SH-SY5Y (cell line): ENCODE results near the gene FAM20A.

ENCODE experiments used
- GATA2 ChIP-seq: IDR thresholded peaks from 2 replicates; pipeline ENCODE4 v1.6.1; 2011; ENCODE audit warnings: mild to moderate bottlenecking, low read depth, low read length
- GATA3 ChIP-seq: IDR thresholded peaks from 2 replicates; pipeline ENCODE4 v1.6.1; 2011; ENCODE audit warnings: low read depth, mild to moderate bottlenecking, low read length, moderate library complexity

The FAM20A gene

GRCh38 chr17:68587026-68587425, 14.1 kb downstream of the FAM20A start:
- TF ChIP-seq GATA2 (no peak), GATA3 (no peak)

- no peak for TF ChIP-seq GATA3
- no peak for TF ChIP-seq GATA2
Observed at GRCh38 chr17:68585643-68586042, 15.5 kb downstream of the FAM20A start.

- TF ChIP-seq GATA3 (no peak), GATA2 (no peak)
Observed at GRCh38 chr17:68584581-68585303, 16.4 kb downstream of the FAM20A start.

DNA sequence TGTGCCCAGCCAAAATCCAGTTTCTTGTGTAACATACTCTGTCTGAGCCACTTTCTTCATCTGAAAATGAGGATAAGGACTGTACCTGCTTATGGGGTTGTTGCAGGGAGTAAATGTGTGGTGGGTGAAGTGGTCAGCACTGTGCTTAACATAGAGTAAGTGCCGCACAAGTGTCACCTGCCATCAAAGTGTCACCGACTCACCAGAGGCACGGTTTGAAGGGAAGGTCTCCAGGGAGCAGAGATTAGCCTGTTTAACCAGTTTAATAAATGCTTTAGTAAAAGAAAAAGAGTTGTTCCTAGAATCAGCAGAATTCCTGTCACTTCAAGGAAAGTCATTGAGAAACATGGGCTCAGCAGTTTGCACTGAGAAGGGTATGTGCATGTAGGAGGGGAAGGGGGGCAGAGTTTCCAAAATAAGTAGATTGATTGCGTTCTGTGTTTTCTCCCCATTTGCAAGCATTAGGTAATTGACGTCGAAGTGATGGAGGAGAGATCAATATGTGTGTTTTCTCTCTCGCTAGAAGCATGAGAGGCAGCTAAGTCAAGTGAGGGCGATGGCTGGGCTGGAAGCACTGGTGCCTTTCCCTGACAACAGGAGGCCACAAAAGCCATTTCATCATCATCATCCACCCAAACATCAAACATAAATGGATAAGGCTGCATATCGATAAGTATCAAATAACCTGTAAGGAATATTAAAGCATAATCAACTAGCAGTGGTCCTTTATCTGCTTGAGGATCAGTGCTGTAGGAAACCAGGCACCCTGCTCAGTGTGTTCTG, 19.1 kb downstream of the FAM20A start:
- TF ChIP-seq GATA2 (no peak), GATA3 (no peak)

DNA sequence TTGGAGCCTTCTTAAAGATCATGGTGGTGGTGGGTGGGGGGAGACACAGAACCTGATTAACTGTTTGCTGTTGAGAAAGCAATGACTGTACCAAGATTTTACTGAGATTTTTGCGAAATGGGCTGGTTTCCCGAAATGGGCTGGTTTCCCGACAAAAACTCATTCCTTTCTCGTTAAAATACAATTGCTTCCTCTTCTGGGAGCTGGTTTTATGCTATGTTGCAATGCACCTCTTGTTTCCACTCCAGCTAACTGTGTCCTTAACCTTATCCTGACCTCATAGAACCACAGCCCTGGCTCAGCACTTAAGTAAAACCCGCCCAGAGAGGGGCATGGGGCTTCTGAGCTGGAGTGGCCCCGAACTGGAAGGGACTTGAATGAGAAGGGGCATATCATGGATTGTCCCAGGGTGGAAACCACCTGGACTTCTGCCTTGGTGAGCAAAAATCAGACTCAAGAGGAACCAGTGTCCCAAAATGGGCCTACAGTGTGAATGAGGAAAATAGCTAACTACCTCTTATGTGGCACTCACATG, 20.9 kb downstream of the FAM20A start:
- TF ChIP-seq GATA2 (no peak), GATA3 (no peak)

GRCh38 chr17:68579194-68579927, 21.8 kb downstream of the FAM20A start:
- TF ChIP-seq GATA3, result no peak
- no peak for TF ChIP-seq GATA2

DNA sequence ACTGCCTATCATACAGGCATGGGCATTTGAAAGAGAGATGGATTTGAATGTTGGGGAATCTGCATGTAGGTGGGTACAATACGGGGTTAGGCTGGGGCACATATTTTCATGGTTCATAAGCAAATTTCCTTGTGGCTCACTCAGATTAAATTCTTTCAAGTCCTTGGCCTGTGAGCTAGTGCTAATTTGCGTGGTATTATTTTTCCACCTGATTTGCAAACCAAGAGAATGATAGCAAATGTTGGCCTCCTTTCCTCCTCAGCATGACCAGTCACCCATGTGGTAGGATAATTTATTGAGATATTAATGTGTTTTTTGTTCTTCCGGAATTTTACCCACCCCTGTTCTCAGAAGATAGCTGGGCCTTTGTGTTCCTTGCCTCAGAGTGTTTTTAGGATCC, 22.9 kb downstream of the FAM20A start:
- TF ChIP-seq GATA2 (no peak), GATA3 (no peak)

DNA sequence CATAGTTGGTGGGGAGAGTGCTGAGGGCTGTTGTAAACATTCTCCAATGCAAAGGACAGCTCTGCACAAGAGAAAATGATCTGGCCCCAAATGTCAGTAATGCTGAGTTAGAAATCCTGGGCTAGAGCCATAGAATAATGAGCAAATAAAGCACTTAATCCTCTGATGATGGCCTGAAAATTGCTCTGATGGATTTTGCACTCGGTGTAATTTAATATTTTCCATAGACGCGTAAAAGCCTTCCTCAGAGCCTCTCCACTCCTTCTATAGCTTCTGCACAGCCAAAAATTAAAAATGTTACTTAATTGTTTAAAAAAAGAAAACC, 23.7 kb downstream of the FAM20A start:
- TF ChIP-seq GATA2, result no peak
- TF ChIP-seq GATA3, result no peak

DNA sequence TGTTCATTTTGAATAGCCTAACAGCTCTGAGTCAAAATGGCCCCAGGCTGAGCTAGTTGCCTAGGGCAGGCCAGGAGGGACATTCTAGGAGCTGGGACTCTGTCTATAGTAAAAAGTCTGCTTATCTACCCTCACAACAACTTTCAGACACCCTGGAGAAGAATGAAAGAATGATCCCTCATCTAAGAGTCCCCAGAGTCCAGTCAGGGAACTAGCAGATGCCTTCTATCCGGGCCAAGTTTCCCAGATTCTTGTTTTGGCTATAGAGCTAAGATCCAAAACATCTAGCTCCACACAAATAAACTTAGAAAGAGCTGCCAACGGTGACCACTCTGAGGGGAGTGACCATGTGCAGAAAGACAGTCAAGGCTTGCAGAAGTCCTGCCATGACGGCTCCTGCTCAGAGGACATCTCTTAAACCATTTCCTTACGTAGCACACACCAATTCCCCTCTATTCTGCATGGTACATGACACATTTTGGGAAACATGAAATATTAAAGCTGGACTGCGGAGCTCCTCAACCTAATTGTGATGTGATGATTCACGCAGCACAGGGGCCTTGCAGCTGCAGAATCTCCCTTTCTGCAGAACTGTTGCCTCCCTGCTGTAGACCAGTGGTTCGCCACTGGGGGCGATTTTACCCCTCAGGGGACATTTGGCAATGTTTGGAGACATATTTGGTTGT, 24.2 kb downstream of the FAM20A start:
- TF ChIP-seq GATA2 (no peak), GATA3 (no peak)

- no peak for TF ChIP-seq GATA3
- no peak for TF ChIP-seq GATA2
Observed at GRCh38 chr17:68576137-68576536, 25.0 kb downstream of the FAM20A start.

GRCh38 chr17:68573338-68573737, 27.8 kb downstream of the FAM20A start:
- no peak for TF ChIP-seq GATA2

DNA sequence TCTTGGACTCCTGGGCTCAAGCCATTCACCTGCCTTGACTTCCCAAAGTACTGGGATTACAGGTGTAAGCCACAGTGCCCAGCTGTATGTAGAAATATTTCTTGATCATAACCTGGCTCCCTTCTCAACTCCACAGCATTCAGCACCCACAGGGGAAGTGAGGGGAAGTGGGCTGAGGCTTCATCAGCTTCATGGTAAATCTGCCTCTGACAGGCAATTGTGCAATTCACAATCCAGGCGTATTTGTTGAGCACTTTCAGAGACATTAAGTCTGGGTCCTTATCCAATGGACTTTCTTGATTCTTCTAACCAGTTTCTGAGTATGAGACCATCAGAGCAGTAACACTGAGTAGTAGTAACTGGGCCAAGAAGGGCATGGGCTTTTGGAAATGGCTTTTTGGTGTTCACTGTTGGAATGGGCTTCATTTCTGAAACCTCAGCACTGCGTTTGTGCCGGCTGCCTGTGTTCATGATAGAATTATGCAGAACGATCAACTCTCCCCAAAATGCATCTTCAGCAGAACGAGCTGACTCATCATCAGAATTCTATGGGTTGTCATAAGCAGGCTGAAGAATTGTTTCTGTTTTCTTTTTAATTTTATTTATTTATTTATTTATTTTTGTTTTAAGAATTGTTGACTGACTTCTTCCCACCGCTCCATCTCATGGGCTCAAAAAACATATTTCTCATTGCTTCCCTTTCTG, 28.9 kb downstream of the FAM20A start:
- TF ChIP-seq GATA2, result no peak
- no peak for TF ChIP-seq GATA3

DNA sequence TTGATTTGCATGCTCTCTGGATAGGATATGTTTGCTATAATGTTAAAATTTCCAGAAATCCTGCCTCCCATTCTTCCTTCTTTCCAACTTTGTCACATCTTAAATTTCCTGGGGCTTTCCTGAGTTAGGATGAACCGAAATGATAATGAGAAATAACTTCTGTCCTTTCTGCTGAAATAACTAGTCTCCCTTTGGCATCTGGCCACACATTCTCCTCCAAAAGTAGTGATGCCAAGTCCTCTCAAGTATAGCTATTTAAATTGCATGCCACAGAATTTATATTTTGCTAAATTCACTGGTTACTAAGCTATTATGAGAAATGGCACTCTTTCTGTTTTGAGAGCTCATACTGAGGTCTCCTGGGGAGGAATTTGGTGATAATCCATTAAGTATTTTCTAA, 30.6 kb downstream of the FAM20A start:
- TF ChIP-seq GATA2 (no peak), GATA3 (no peak)

- TF ChIP-seq GATA3 (no peak), GATA2 (no peak)
Observed at GRCh38 chr17:68569346-68569745, 31.8 kb downstream of the FAM20A start.
